Measurements from ENCODE around the gene CCNK.

DNA sequence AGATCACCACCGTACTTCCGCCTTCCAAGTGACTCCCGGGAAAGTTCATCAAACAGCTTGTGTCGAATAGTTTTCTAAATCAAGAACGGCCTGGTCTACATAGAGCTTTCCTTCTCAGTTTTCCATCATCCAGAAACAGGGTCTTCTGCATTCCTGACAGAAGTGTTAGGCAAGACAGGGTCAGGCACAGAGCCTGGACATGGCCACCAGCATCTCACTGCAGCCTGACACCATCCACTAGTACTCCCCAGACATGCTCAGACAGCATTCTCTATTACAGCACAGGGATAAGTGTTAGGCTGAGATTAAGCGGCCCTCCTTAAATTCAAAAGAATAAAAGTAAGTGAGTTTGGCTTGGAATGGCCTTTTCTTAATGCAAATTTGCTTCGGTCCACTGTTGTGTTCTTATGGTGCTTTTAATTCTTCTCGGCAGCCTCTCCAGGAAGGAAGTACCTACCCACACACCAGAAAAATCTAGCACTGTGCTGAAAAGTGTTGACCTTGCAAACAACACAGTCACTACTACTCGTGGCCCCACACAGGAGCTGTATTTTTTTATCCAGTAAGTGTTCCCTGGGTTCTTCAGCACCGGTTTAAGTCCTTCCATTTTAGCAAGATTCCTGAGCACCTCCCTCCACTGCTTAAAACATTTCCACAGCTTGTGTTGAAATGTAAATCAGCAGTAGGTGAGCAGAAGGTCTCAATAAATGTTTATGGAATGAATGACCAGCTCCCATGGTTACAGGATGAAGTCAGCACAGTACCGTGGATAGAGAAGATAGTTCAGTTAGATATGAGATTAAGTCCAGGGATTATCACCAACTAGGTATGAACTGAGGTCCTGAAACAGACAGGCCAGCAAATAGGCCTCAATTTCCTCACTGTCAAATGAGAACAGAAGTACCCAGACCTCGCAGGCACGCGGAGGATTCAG, 44.7 kb upstream of the CCNK start:
- no peak for TF ChIP-seq EZH2 (IDR thresholded peaks at IDR 0.05; ENCODE audit: insufficient read depth, poor library complexity, severe bottlenecking)
- no peak for TF ChIP-seq EZH2phosphoT487 (IDR thresholded peaks at IDR 0.05; ENCODE audit: insufficient read depth, low read depth)
